HG03135 (cell line): ENCODE data around the gene SNX10.
A peak's percentile ranks its signal among the peaks of the same experiment; 100 is the strongest.

Source experiments
- ATAC-seq: cut with Tn5 transposase; IDR thresholded peaks from one replicate; pipeline ENCODE4 v1.9.1; 2021; ENCODE audit warnings: mild to moderate bottlenecking, moderate library complexity; ENCODE audit not compliant: unreplicated experiment

The SNX10 gene

GRCh38 chr7:26365901-26366275 lies 74.2 kb downstream of the SNX10 start:
- ATAC-seq = no peak

DNA sequence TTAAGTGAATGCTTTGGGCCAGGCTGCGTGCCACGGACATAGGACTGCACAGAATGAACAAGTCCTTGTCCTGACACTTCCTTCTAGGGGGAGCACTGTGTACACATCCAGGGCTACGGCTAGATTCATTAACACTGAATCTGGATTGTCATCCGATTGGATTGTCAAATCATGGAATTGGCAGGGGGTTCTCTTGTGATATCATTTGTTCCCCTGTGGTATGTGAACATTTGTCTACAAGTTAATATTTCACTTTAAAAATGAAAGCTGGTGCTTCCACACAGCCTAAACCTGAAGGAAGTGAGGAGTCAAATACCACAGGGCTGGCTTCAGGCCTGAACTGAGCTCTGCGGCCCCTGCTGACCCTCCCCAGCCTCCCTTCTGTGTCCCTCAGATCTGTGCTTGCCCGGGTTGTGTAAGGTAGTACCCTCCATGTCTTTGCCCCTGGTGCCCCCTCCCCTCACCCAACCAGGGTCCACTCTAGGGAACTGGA lies 75.6 kb downstream of the SNX10 start:
- no peak for ATAC-seq

DNA sequence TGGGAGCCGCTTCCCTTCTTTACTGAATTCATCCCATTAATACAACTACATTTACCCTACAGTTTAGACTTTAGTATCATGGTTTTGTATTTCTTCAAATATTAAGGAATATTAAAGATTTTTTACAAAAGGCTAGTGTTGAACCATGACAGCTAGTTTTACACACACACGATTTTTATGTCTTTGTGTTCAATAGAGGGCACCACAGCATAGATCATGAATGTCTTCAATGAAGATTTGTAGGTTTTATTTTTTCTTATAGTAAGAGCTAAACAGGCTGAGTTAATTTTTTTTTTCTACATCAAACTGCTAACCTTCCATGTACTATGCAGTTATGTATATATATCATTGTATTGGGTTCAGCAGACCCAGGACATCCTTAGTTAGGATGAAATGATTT lies 76.9 kb downstream of the SNX10 start:
- ATAC-seq = no peak

DNA sequence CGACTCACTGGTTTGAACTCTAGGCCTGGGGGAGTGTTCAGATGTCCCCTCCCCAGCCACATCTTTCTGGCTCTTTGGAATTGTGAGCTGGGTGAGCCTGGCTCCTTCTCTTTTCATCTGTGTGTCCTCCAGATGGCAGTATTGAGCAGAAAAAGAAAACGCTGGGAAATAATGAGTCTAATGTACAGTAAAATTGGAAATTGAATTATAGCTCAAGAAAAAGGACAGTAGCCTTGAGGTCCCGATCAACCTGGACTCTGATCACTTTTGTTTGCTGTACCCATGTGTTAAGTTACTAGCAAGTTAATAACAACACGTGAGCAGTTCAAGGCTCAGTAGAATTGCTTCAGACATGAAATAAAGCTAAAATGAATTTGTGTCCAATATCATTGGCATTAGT lies 77.9 kb downstream of the SNX10 start:
- no peak for ATAC-seq

- ATAC-seq = no peak
Measured at GRCh38 chr7:26370011-26370410, 78.3 kb downstream of the SNX10 start.

DNA sequence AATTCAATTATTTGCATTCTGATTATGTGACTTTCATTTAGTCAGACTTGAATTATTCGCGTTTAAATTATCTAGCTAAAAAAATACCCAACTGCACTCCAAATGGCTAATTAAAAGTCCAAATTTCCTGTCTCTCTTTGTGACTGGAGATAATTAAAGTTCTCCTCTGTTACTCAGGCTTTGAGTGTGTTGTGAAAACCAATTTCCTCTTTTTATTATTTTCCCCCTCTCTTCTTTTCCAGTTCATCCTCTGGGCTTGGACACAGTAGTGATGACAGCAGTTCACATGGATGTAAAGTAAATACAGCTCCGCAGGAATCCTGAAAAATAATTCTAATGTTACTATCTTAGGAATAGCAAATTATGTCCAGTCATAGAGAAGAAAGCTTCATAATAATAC lies 80.6 kb downstream of the SNX10 start:
- ATAC-seq = no peak

DNA sequence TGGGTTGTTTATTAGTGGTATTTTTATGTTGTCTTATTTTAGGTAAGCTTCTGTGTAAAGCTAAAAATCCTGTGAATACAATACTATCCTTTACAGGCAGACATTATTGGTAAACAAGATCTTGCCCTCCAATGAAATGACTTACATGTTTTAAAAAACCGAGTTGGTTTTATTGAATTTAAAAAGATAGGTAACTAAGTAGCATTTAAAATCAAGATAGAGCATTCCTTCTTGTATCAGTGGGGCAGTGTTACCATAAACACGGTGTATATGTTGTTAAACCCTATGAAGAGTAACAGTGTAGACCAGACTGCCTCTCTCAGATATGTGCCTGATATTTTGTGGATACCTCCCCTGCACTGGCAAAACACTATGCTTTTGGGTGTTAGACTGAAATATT lies 81.0 kb downstream of the SNX10 start:
- ATAC-seq = no peak

GRCh38 chr7:26374647-26375373 lies 83.1 kb downstream of the SNX10 start:
- no peak for ATAC-seq

DNA sequence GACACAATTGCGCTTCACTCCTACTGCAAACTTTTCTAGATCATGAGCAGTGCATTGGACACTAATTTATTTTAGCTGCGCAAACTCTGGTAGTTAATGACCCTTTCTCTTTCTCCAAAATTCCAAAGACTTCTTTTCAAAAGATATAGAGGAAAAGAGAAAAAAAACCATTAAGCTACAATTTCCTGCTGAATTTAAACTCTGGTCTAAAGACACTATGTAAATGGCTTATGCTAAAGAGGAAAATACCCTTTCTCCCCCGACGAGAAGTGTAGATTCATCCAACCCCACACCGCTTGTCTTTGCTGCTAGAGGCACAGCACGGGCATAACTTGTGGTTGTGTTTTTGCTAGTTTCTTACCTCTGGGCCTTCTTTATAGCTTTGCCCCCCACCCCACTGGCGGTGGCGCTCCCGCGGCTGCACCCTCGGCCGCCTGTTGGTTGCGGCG lies 84.1 kb downstream of the SNX10 start:
- peak; percentile 23 for ATAC-seq

DNA sequence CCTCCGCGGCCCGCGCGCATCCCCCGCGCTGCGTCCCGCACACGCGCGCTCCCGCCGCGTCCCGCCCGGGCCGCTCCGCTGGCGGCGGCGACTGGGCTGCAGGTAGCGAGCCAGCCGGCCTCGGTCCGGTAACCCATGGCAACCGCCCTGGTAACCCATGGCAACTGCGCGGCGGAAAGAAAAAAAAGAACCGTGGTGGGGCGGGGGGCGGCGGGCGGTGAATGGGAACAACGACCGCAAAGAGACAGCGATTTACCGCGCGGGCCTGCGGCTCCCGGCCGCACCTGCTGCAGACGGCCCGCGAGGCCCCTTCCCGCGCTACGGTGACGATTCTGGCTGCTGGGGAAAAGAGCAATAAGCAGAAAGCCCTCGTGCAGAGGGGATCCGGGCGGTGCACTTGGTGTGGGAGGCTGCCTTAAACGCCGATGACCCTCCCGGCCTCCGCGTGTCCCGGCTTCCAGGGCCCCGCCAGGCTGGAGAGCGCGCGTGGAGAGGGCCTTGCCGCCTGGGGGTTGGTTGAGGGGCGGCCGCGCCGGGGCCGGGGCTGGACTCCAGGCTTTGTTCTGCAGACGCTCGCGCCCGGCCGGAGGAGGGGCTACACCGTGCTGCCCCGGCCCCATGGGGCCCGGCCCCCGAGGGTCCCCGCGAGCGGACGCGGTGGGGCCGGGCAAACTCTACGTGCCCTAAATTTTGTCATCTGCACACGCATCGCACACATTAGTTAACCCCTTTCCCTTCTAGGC lies 84.7 kb downstream of the SNX10 start:
- peak; percentile 42 for ATAC-seq

- ATAC-seq = no peak
Measured at GRCh38 chr7:26378016-26378415, 86.4 kb downstream of the SNX10 start.

DNA sequence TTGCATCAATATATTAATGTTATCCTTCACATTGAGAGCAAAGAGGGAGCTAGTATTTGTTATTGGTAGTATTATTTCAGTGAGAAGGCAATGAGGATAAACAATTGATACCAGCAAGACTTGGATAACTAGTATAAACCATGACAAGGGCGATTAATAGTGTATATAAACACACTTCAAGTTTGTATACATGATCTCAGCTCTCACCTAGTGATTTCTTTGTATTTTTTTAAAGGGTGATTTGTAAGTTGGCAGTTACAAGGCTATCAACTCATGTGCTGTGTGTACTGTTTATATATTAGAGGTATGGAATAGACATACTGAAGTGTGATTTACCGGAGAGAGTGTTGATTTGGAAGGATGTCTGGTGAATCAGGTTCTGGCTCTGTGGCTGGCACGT lies 88.0 kb downstream of the SNX10 start:
- ATAC-seq = no peak

GRCh38 chr7:26381476-26382353 lies 90.1 kb downstream of the SNX10 start:
- ATAC-seq = no peak

GRCh38 chr7:26385240-26385639 lies 93.6 kb downstream of the SNX10 start:
- no peak for ATAC-seq

DNA sequence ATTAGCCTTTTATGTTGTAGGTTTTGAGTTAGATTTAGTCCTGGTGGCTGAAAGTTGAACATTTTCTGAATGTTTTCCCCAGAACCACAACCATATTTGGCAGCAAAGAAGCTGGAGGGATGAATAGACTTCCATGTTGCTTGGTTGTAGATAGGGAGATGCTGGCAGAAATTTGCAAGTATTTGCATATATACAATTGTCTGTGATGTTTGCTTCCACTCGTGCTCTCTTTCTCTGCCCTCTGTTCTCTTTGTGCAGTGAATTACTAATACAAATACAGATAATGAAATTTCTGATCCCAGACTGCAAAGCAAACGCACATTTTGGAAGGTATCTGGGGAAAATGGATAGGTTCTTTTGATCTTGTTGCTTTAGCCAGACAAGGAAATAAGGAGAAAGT lies 96.1 kb downstream of the SNX10 start:
- ATAC-seq = no peak

DNA sequence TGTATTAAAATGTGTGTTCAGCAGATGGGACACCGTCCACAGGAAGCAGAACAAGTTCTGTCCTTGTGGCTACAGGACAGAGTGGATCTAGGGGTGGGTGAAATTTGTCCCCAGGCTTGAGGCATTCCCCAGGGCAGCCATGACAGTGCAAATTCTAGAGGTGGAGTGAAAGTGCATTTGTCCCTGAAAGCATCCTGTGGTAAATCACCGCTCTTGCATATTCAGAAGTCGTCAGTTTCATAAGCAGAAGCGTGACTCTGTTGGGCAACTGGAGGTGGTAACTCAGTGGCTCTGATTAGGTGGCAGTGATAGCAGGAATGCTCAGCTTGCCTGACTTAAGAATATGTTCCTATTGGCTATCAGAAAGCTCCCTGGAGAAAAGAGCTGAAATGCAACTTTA lies 96.6 kb downstream of the SNX10 start:
- ATAC-seq = no peak

- no peak for ATAC-seq
Measured at GRCh38 chr7:26390016-26390415, 98.4 kb downstream of the SNX10 start.

DNA sequence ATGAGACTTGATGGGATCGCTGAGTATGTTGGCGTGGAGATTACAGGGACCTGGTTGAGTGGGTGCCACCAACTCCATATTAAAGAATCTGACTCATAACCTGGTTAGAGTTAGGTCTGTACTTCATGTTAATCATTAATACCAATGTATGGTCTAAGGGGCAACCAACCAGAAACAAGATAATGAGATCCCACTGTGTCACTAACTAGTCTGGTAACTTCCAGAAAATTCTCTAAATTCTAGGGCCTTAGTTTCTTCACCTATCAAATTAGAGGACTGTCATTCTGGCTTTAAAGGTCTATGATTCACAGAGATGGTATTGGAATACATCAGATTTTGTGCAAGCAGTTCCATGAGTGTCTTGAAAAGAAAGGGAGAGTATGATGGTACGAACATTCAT lies 102.2 kb downstream of the SNX10 start:
- ATAC-seq = no peak

DNA sequence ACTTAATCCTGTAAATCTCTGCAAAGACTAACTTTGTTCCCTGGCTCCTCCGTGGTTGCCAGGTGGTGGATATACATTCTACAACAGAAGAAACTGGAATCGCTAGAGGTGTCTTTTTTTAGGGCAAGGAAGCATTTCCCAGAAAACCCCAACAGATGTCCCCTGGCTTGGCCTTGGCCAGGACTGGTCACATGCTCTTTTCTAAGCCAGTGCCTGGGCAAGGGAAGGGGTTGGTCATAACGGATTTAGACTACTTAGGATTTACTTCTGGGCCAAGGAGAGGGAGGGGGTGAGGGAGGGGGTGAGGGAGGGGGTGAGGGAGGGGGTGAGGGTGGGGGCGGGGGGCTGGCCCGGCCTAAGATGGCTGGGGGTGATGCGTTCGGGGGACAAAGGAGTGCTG lies 105.7 kb downstream of the SNX10 start:
- ATAC-seq = no peak

DNA sequence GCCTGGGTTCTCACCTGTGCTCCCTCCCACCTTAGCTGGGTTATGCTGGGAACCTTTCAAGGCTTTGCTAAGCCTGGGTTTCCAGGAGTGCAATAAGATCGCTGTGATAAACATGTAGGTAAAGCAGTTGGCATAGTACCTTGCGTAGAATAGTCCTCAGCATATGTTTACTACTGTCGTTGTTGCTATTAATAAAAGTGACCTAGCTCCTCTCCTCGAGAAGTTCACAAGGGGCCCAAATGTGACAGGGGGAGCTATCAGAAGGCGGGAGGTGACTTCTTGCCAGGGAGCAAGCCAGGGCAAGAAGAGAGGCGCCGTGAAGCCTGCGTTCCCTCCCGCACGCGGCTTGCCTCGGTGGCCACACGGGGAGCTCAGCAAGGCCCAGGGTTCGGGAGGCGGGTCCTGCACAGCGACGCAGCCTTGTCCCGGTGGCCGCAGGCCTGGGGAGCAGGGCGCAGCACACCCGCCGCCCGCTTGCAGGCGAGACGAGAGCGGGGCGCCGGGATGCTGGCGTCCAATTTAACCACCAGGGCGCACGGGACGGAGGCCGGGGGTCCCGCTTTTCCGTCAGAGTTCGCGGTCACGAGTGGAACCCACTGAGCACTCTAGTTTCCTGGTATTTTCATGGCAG lies 106.2 kb downstream of the SNX10 start:
- peak; percentile 30 for ATAC-seq

GRCh38 chr7:26398427-26398755 lies 106.7 kb downstream of the SNX10 start:
- ATAC-seq = peak; percentile 53
